SK-N-SH treated with all-trans-retinoic acid at 6 μM for 48 hours (cell line): Measurements from ENCODE around the gene NSUN5.
"Not testable (repeated sequence)": the region's sequence is repeated elsewhere in the genome, so short reads cannot be mapped to it uniquely, and the experiment has no call there.

Source experiments
- BACH2 ChIP-seq: fragments of 250-450 bp; sonication (Bioruptor Pico); IDR thresholded peaks from 2 replicates; pipeline ENCODE4 v1.9.0; 2021; ENCODE audit warnings: mild to moderate bottlenecking, borderline replicate concordance
- ESRRG ChIP-seq: fragments of 250-450 bp; sonication (Bioruptor Pico); IDR thresholded peaks from 2 replicates; pipeline ENCODE4 v1.6.1; 2021; ENCODE audit warnings: mild to moderate bottlenecking
- ISL1 ChIP-seq: fragments of 250-450 bp; sonication (Bioruptor Pico); IDR thresholded peaks from 2 replicates; pipeline ENCODE4 v2.1.2; 2022; ENCODE audit warnings: mild to moderate bottlenecking, moderate library complexity
- OSR1 ChIP-seq: fragments of 250-450 bp; sonication (Bioruptor Pico); IDR thresholded peaks from 2 replicates; pipeline ENCODE4 v1.8.0; 2022; ENCODE audit warnings: moderate library complexity, mild to moderate bottlenecking, inconsistent platforms
- RARB ChIP-seq: fragments of 250-450 bp; sonication (Bioruptor Pico); IDR thresholded peaks from 2 replicates; pipeline ENCODE4 v1.8.0; 2021; ENCODE audit warnings: mild to moderate bottlenecking, moderate library complexity
- TOX ChIP-seq: fragments of 250-450 bp; sonication (Bioruptor Pico); IDR thresholded peaks from 2 replicates; pipeline ENCODE4 v1.8.0; 2021; ENCODE audit warnings: mild to moderate bottlenecking, moderate library complexity, borderline replicate concordance
- ZC3H10 ChIP-seq: fragments of 250-450 bp; sonication (Bioruptor Pico); IDR thresholded peaks from 2 replicates; pipeline ENCODE4 v1.5.1; 2021; ENCODE audit warnings: mild to moderate bottlenecking, moderate library complexity
- ZFP3 ChIP-seq: fragments of 250-450 bp; sonication (Bioruptor Pico); IDR thresholded peaks from 2 replicates; pipeline ENCODE4 v1.5.0; 2020; ENCODE audit warnings: mild to moderate bottlenecking, moderate library complexity
- ZFP30 ChIP-seq: fragments of 450-650 bp; formaldehyde crosslinking; IDR thresholded peaks from 2 replicates; pipeline ENCODE4 v1.5.0; 2022; ENCODE audit warnings: mild to moderate bottlenecking, moderate library complexity
- ZNF8 ChIP-seq: fragments of 450-650 bp; formaldehyde crosslinking; IDR thresholded peaks from 2 replicates; pipeline ENCODE4 v1.5.0; 2020; ENCODE audit warnings: mild to moderate bottlenecking, moderate library complexity
- TF ChIP-seq, protein P1 (sequence below): fragments of 250-450 bp; sonication (Bioruptor Pico); IDR thresholded peaks from 2 replicates; pipeline ENCODE4 v1.5.0; 2020; ENCODE audit warnings: mild to moderate bottlenecking, moderate library complexity
- TF ChIP-seq, protein P2 (sequence below): fragments of 250-450 bp; sonication (Bioruptor Pico); IDR thresholded peaks from 2 replicates; pipeline ENCODE4 v1.8.0; 2020; ENCODE audit warnings: mild to moderate bottlenecking, moderate library complexity, borderline replicate concordance
- TF ChIP-seq, protein P3 (sequence below): fragments of 250-450 bp; sonication (Bioruptor Pico); IDR thresholded peaks from 2 replicates; pipeline ENCODE4 v1.8.0; 2021; ENCODE audit warnings: low read depth, mild to moderate bottlenecking, moderate library complexity, borderline replicate concordance
- TF ChIP-seq, protein P4 (sequence below): fragments of 250-450 bp; sonication (Bioruptor Pico); IDR thresholded peaks from 2 replicates; pipeline ENCODE4 v1.5.1; 2020; ENCODE audit warnings: low read depth, mild to moderate bottlenecking, moderate library complexity

DNA sequence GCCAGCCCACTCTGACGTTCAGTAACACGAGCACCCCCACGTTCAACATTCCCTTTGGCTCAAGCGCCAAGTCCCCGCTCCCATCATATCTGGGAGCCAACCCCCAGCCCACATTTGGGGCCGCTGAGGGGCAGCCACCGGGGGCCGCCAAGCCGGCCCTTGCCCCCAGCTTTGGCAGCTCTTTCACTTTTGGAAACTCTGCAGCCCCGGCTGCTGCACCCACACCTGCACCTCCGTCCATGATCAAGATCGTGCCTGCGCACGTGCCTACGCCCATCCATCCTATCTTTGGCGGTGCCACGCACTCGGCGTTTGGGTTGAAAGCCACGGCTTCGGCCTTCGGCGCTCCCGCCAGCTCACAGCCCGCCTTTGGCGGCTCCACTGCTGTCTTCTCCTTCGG, 10.9 kb downstream of the NSUN5 start:
- TF ChIP-seq, protein P1, sequence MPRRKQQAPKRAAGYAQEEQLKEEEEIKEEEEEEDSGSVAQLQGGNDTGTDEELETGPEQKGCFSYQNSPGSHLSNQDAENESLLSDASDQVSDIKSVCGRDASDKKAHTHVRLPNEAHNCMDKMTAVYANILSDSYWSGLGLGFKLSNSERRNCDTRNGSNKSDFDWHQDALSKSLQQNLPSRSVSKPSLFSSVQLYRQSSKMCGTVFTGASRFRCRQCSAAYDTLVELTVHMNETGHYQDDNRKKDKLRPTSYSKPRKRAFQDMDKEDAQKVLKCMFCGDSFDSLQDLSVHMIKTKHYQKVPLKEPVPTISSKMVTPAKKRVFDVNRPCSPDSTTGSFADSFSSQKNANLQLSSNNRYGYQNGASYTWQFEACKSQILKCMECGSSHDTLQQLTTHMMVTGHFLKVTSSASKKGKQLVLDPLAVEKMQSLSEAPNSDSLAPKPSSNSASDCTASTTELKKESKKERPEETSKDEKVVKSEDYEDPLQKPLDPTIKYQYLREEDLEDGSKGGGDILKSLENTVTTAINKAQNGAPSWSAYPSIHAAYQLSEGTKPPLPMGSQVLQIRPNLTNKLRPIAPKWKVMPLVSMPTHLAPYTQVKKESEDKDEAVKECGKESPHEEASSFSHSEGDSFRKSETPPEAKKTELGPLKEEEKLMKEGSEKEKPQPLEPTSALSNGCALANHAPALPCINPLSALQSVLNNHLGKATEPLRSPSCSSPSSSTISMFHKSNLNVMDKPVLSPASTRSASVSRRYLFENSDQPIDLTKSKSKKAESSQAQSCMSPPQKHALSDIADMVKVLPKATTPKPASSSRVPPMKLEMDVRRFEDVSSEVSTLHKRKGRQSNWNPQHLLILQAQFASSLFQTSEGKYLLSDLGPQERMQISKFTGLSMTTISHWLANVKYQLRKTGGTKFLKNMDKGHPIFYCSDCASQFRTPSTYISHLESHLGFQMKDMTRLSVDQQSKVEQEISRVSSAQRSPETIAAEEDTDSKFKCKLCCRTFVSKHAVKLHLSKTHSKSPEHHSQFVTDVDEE (CRISPR knock-in tag): not testable (repeated sequence)
- not testable (repeated sequence) for TF ChIP-seq ESRRG (CRISPR knock-in tag); ZFP3; RARB (CRISPR knock-in tag); TOX (CRISPR knock-in tag); ZFP30 (CRISPR knock-in tag); BACH2 (CRISPR knock-in tag); OSR1; ISL1 (CRISPR knock-in tag); ZNF8 (CRISPR knock-in tag); ZC3H10 (CRISPR knock-in tag)
- TF ChIP-seq, protein P2, sequence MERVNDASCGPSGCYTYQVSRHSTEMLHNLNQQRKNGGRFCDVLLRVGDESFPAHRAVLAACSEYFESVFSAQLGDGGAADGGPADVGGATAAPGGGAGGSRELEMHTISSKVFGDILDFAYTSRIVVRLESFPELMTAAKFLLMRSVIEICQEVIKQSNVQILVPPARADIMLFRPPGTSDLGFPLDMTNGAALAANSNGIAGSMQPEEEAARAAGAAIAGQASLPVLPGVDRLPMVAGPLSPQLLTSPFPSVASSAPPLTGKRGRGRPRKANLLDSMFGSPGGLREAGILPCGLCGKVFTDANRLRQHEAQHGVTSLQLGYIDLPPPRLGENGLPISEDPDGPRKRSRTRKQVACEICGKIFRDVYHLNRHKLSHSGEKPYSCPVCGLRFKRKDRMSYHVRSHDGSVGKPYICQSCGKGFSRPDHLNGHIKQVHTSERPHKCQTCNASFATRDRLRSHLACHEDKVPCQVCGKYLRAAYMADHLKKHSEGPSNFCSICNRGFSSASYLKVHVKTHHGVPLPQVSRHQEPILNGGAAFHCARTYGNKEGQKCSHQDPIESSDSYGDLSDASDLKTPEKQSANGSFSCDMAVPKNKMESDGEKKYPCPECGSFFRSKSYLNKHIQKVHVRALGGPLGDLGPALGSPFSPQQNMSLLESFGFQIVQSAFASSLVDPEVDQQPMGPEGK (CRISPR knock-in tag): not testable (repeated sequence)
- TF ChIP-seq, protein P3, sequence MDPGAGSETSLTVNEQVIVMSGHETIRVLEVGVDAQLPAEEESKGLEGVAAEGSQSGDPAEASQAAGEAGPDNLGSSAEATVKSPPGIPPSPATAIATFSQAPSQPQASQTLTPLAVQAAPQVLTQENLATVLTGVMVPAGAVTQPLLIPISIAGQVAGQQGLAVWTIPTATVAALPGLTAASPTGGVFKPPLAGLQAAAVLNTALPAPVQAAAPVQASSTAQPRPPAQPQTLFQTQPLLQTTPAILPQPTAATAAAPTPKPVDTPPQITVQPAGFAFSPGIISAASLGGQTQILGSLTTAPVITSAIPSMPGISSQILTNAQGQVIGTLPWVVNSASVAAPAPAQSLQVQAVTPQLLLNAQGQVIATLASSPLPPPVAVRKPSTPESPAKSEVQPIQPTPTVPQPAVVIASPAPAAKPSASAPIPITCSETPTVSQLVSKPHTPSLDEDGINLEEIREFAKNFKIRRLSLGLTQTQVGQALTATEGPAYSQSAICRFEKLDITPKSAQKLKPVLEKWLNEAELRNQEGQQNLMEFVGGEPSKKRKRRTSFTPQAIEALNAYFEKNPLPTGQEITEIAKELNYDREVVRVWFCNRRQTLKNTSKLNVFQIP (CRISPR knock-in tag): not testable (repeated sequence)
- TF ChIP-seq, protein P4, sequence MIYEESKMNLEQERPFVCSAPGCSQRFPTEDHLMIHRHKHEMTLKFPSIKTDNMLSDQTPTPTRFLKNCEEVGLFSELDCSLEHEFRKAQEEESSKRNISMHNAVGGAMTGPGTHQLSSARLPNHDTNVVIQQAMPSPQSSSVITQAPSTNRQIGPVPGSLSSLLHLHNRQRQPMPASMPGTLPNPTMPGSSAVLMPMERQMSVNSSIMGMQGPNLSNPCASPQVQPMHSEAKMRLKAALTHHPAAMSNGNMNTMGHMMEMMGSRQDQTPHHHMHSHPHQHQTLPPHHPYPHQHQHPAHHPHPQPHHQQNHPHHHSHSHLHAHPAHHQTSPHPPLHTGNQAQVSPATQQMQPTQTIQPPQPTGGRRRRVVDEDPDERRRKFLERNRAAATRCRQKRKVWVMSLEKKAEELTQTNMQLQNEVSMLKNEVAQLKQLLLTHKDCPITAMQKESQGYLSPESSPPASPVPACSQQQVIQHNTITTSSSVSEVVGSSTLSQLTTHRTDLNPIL (CRISPR knock-in tag): not testable (repeated sequence)
